H9 (cell line): Measurements from ENCODE around the gene TTC9. TPM values are rescaled to one million over a fixed set of nuclear protein-coding genes. Genes with fewer than 3 reads are reported as not detected.

Experiments used
- DNase-seq: peaks from one replicate; pipeline ENCODE4 v3.0.0-alpha.2; 2017
- H2AFZ ChIP-seq: one replicate; pipeline ENCODE4 v1.6.1; 2013; ENCODE audit warnings: mild to moderate bottlenecking, low read length, control low read depth, moderate library complexity
- H2AK5ac ChIP-seq: 2 replicates; pipeline ENCODE4 v1.6.1; 2013; ENCODE audit warnings: low read length, control low read depth, mixed read lengths; ENCODE audit not compliant: insufficient read length
- H2BK120ac ChIP-seq: one replicate; pipeline ENCODE4 v1.6.1; 2013; ENCODE audit warnings: low read depth, mild to moderate bottlenecking, low read length, control low read depth, inconsistent platforms; ENCODE audit not compliant: poor library complexity, severe bottlenecking
- H2BK12ac ChIP-seq: 2 replicates; pipeline ENCODE4 v1.6.1; 2013; ENCODE audit warnings: low read length, control low read depth, mixed read lengths, low read depth; ENCODE audit not compliant: insufficient read length
- H2BK15ac ChIP-seq: 2 replicates; pipeline ENCODE4 v1.6.1; 2013; ENCODE audit warnings: low read depth, low read length, control low read depth
- H2BK20ac ChIP-seq: one replicate; pipeline ENCODE4 v1.6.1; 2013; ENCODE audit warnings: low read depth, mild to moderate bottlenecking, low read length, control low read depth, inconsistent platforms; ENCODE audit not compliant: poor library complexity, severe bottlenecking
- H2BK5ac ChIP-seq: 2 replicates; pipeline ENCODE4 v1.6.1; 2013; ENCODE audit warnings: low read length, control low read depth, mixed read lengths; ENCODE audit not compliant: insufficient read length
- H3K14ac ChIP-seq: 2 replicates; pipeline ENCODE4 v1.6.1; 2013; ENCODE audit warnings: low read length, control low read depth; ENCODE audit not compliant: insufficient read depth
- H3K18ac ChIP-seq: 2 replicates; pipeline ENCODE4 v1.6.1; 2013; ENCODE audit warnings: low read depth, mild to moderate bottlenecking, mixed read lengths, low read length, control low read depth; ENCODE audit not compliant: insufficient read length
- H3K23ac ChIP-seq: 2 replicates; pipeline ENCODE4 v1.6.1; 2013; ENCODE audit warnings: low read length, control low read depth, mixed read lengths, low read depth; ENCODE audit not compliant: insufficient read length
- H3K23me2 ChIP-seq: 2 replicates; pipeline ENCODE4 v1.6.1; 2013; ENCODE audit warnings: low read depth, mild to moderate bottlenecking, mixed read lengths, low read length, control low read depth; ENCODE audit not compliant: insufficient read length, poor library complexity, severe bottlenecking
- H3K27ac ChIP-seq: 2 replicates; pipeline ENCODE4 v1.5.1; 2013; ENCODE audit warnings: low read length, control low read depth, mixed read lengths, low read depth; ENCODE audit not compliant: insufficient read length
- H3K27me3 ChIP-seq: 2 replicates; pipeline ENCODE4 v1.6.1; 2013; ENCODE audit warnings: low read length, control low read depth, inconsistent platforms; ENCODE audit not compliant: insufficient read depth
- H3K4ac ChIP-seq: 2 replicates; pipeline ENCODE4 v1.6.1; 2013; ENCODE audit warnings: low read depth, mild to moderate bottlenecking, control low read depth, inconsistent platforms, low read length, moderate library complexity
- H3K4me1 ChIP-seq: 2 replicates; pipeline ENCODE4 v1.6.1; 2013; ENCODE audit warnings: low read length, control low read depth, inconsistent platforms; ENCODE audit not compliant: insufficient read depth
- H3K4me2 ChIP-seq: 2 replicates; pipeline ENCODE4 v1.6.1; 2013; ENCODE audit warnings: low read length, control low read depth, mixed read lengths; ENCODE audit not compliant: insufficient read length, insufficient read depth
- H3K56ac ChIP-seq: 2 replicates; pipeline ENCODE4 v1.6.1; 2013; ENCODE audit warnings: low read depth, mild to moderate bottlenecking, mixed read lengths, low read length, control low read depth; ENCODE audit not compliant: insufficient read length
- H3K79me1 ChIP-seq: 2 replicates; pipeline ENCODE4 v1.6.1; 2013; ENCODE audit warnings: low read depth, mild to moderate bottlenecking, moderate library complexity, low read length, control low read depth, inconsistent platforms; ENCODE audit not compliant: insufficient read depth, poor library complexity, severe bottlenecking
- H3K79me2 ChIP-seq: 2 replicates; pipeline ENCODE4 v1.6.1; 2013; ENCODE audit warnings: low read length, control low read depth, inconsistent platforms; ENCODE audit not compliant: insufficient read depth
- H3K9ac ChIP-seq: 2 replicates; pipeline ENCODE4 v1.6.1; 2013; ENCODE audit warnings: low read length, control low read depth, mixed read lengths; ENCODE audit not compliant: insufficient read length; ENCODE audit errors: extremely low read depth
- H3K9me3 ChIP-seq: one replicate; pipeline ENCODE4 v1.6.1; 2013; ENCODE audit warnings: low read depth, low read length, inconsistent platforms; ENCODE audit not compliant: control insufficient read depth
- H3T11ph ChIP-seq: one replicate; pipeline ENCODE4 v1.6.1; 2013; ENCODE audit warnings: mild to moderate bottlenecking, low read length, control low read depth, inconsistent platforms
- H4K20me1 ChIP-seq: one replicate; pipeline ENCODE4 v1.6.1; 2013; ENCODE audit not compliant: control insufficient read depth, insufficient read length, insufficient read depth
- H4K5ac ChIP-seq: 2 replicates; pipeline ENCODE4 v1.6.1; 2013; ENCODE audit warnings: low read depth, mild to moderate bottlenecking, mixed read lengths, low read length, control low read depth; ENCODE audit not compliant: insufficient read length
- H4K8ac ChIP-seq: replicated peaks from 2 replicates; pipeline ENCODE4 v1.6.1; 2013; ENCODE audit warnings: low read length, control low read depth, mixed read lengths, low read depth; ENCODE audit not compliant: insufficient read length
- H4K91ac ChIP-seq: 2 replicates; pipeline ENCODE4 v1.6.1; 2013; ENCODE audit warnings: low read depth, mild to moderate bottlenecking, moderate library complexity, mixed read lengths, low read length, control low read depth; ENCODE audit not compliant: insufficient read length
- H3K27ac Mint-ChIP-seq, 3 experiments: 2 replicates in 2 of 3; 3 replicates in 1 of 3; pipeline ENCODE4 v1.8.0; 2020 to 2021; ENCODE audit warnings: mixed read lengths in 3 of 3, mild to moderate bottlenecking in 1 of 3, moderate library complexity in 1 of 3
- H3K27me3 Mint-ChIP-seq: 2 replicates; pipeline ENCODE4 v1.8.0; 2021; ENCODE audit warnings: low read depth, mild to moderate bottlenecking, moderate library complexity, mixed read lengths
- H3K36me3 Mint-ChIP-seq, 3 experiments: 2 replicates in 2 of 3; 3 replicates in 1 of 3; pipeline ENCODE4 v1.8.0; 2020 to 2021; ENCODE audit warnings: low read depth in 3 of 3, mixed read lengths in 3 of 3; ENCODE audit not compliant: insufficient read depth in 1 of 3
- H3K4me1 Mint-ChIP-seq, 2 experiments: 2 replicates each; pipeline ENCODE4 v1.8.0; 2020; ENCODE audit warnings: mixed read lengths in 2 of 2
- H3K4me3 Mint-ChIP-seq, 2 experiments: 2 replicates in 1 of 2; 3 replicates in 1 of 2; pipeline ENCODE4 v1.8.0; 2020 to 2021; ENCODE audit warnings: mild to moderate bottlenecking in 2 of 2, mixed read lengths in 2 of 2, moderate library complexity in 1 of 2
- H3K9me3 Mint-ChIP-seq, 2 experiments: 2 replicates in 1 of 2; 3 replicates in 1 of 2; pipeline ENCODE4 v1.8.0; 2020; ENCODE audit warnings: mild to moderate bottlenecking in 2 of 2, mixed read lengths in 2 of 2, moderate library complexity in 1 of 2
- WGBS: extraction: QIAGEN DNeasy Blood & Tissue Kit; methylation state at CpG from one replicate; pipeline ENCODE4 v1.1.7; 2013; ENCODE audit warnings: missing lambda C conversion rate, low lambda C conversion rate, mixed read lengths; ENCODE audit not compliant: insufficient read length; ENCODE audit errors: extremely low coverage; 5-methylcytosine and 5-hydroxymethylcytosine counted together
- total RNA-seq: library from RNA; stranded (reverse); gene quantifications from 2 replicates; pipeline ENCODE4 v1.2.1, GENCODE V29; 2021
- TF ChIP-seq, protein P1 (sequence below): fragments of 200-600 bp; sonication (generic); conservative IDR thresholded peaks from 3 replicates; pipeline ENCODE4 v1.8.0; 2021; ENCODE audit warnings: antibody characterized with exemption, mild to moderate bottlenecking

The TTC9 gene
- total RNA-seq, 1 experiment from 2014 or later, result 17.4 TPM

DNA sequence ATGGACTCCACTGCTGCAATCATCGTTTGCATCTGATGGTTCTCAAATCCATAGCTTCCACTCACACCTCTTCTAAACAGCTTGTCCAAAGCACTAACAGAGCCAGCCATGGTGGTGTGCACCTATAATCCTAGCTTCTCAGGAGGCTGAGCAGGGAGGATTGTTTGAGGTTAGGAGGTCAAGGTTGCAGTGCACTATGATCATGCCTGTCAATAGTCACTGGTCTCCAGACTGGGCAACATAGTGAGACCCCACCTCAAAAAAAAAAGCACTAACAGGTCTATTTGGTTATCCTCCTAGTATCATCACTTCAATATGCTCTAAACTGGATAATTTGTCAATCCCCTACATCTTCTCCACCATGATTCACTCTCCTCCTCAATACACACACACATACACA lies 63.2 kb downstream of the TTC9 start:
- no peak overlapping the region for H3K4ac ChIP-seq
- no peak overlapping the region for H3K56ac ChIP-seq
- H3K14ac ChIP-seq, result no peak overlapping the region
- no peaks in the 10 kb centered on the region for H3K79me1 ChIP-seq
- no peak overlapping the region for H3K27ac ChIP-seq
- H4K20me1 ChIP-seq, result no peaks in the 10 kb centered on the region
- H2BK12ac ChIP-seq, result no peak overlapping the region
- H3K9me3 ChIP-seq, result no peaks in the 10 kb centered on the region
- H3K9me3 Mint-ChIP-seq, result no peaks in the 10 kb centered on the region
- no peak overlapping the region for H3K23ac ChIP-seq
- peaks cover 3% of the 10 kb centered on the region; the same call in 1 of the 2 replicates for H3K27me3 Mint-ChIP-seq
- no peak overlapping the region for H4K91ac ChIP-seq
- no peaks in the 10 kb centered on the region for H3K27me3 ChIP-seq
- no peak overlapping the region for H3K9ac ChIP-seq
- no peak overlapping the region for H3K4me2 ChIP-seq
- H3K79me2 ChIP-seq, result no peaks in the 10 kb centered on the region
- no CpG with 5 or more reads among the region's 1 CpG for WGBS
- H3K36me3 Mint-ChIP-seq, result no peaks in the 10 kb centered on the region
- no peak overlapping the region for H4K5ac ChIP-seq
- no peak overlapping the region for H2AFZ ChIP-seq
- peaks cover 43 to 45% of the 10 kb centered on the region in 2 experiments for H3K4me1 Mint-ChIP-seq
- H2BK120ac ChIP-seq, result no peak overlapping the region
- H3K4me1 ChIP-seq, result peaks cover 23% of the 10 kb centered on the region
- no peak overlapping the region for H3K18ac ChIP-seq
- H3T11ph ChIP-seq, result no peak overlapping the region
- H2AK5ac ChIP-seq, result no peak overlapping the region
- TF ChIP-seq, protein P1, sequence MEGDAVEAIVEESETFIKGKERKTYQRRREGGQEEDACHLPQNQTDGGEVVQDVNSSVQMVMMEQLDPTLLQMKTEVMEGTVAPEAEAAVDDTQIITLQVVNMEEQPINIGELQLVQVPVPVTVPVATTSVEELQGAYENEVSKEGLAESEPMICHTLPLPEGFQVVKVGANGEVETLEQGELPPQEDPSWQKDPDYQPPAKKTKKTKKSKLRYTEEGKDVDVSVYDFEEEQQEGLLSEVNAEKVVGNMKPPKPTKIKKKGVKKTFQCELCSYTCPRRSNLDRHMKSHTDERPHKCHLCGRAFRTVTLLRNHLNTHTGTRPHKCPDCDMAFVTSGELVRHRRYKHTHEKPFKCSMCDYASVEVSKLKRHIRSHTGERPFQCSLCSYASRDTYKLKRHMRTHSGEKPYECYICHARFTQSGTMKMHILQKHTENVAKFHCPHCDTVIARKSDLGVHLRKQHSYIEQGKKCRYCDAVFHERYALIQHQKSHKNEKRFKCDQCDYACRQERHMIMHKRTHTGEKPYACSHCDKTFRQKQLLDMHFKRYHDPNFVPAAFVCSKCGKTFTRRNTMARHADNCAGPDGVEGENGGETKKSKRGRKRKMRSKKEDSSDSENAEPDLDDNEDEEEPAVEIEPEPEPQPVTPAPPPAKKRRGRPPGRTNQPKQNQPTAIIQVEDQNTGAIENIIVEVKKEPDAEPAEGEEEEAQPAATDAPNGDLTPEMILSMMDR, result no peak
- H3K4me3 Mint-ChIP-seq, result no peak overlapping the region
- H3K27ac Mint-ChIP-seq, result no peak overlapping the region
- no peak overlapping the region for H4K8ac ChIP-seq
- DNase-seq, result no peak
- H2BK15ac ChIP-seq, result no peak overlapping the region
- H2BK5ac ChIP-seq, result no peak overlapping the region
- H2BK20ac ChIP-seq, result no peak overlapping the region
- H3K23me2 ChIP-seq, result no peaks in the 10 kb centered on the region
